Mucosa of descending colon (tissue), 3 donors: ENCODE results near the gene CDHR1. TPM values are rescaled to one million over a fixed set of nuclear protein-coding genes. Genes with fewer than 3 reads are reported as not detected.

Experiments used
- ATAC-seq: fragments of 200-7000 bp; cut with Tn5 transposase; one replicate; pipeline ENCODE4 v1.9.1; 2020; ENCODE audit warnings: mild to moderate bottlenecking, moderate library complexity
- DNase-seq, 3 donors: peaks; one replicate each; pipeline ENCODE4 v3.0.0-alpha.2; 2020
- H3K36me3 ChIP-seq: fragments of 200-600 bp; one replicate; pipeline ENCODE4 v1.8.0; 2021; ENCODE audit warnings: low read depth, mild to moderate bottlenecking
- H3K4me1 ChIP-seq: fragments of 200-600 bp; one replicate; pipeline ENCODE4 v1.8.0; 2021; ENCODE audit warnings: low read depth, mild to moderate bottlenecking
- H3K4me3 ChIP-seq: fragments of 200-600 bp; one replicate; pipeline ENCODE4 v1.8.0; 2021; ENCODE audit warnings: mild to moderate bottlenecking
- H3K9me3 ChIP-seq: fragments of 200-600 bp; one replicate; pipeline ENCODE4 v1.8.0; 2021; ENCODE audit warnings: mild to moderate bottlenecking
- intact Hi-C, 2 donors: fragments of 100-400 bp; cut with DNase I in 1 of 2; cut with micrococcal nuclease in 1 of 2; formaldehyde crosslinking; loops; one replicate each; pipeline versions ENCODE4 v1.11.0 to v1.11.1; 2022; cut with DNase I, micrococcal nuclease
- total RNA-seq, 3 donors: library from RNA; stranded (reverse); fragmentation: NEBNext Ultra II Directional in 2 of 3; extraction: Animal tissue kit (Norgen Biotek cat#: 25700) in 2 of 3; gene quantifications; one replicate each; pipeline versions ENCODE4 v1.2.1 to v1.2.4, GENCODE V29; 2021 to 2023
- TF ChIP-seq, protein P1 (sequence below): fragments of 200-600 bp; IDR thresholded peaks from one replicate; pipeline ENCODE4 v1.8.0; 2022; ENCODE audit warnings: antibody characterized with exemption, mild to moderate bottlenecking
- donor health status: DM: no; HTN: no; CAD: no; lungs with moderate emphysema.
- donor health status: DM: no; HTN: no; CAD: no.
- donor health status: DM: no; HTN: yes; CAD: no.

CDHR1 gene
- total RNA-seq, 3 donors from 2014 or later: 39.6 to 169 (median 114) TPM

DNA sequence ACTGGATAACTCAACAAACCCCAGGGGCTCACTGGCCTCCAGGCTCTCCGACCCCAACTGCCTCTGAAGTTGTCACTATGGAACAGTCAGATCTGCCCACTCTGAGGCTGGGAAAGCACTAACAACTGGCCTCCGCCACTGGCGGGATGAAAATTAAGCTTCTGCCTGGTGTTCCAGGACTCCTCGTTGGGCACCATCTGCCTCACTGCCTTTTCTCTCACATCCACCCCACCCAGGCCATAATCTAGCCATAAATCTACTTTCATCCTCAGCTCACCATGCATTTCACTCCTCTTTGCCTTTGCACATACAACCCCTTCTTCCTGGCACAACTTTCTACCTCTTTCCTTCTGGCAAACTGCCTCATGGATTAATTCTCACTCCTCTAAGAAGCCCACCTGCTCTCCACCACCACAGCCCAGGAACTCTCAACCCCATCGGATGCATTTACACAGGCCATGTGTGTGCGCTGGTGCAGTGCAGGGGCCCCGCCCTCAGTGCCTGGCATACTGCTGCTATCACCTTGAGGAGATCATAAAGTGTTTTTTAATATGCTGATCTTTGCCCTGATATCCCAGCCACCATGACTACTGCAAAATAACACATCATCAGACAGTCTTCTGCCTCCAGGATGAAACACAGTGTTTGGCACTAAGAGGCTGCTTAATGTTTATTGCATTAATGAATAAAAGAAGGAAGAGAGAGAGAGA, 4.0 kb downstream of the CDHR1 start:
- intact Hi-C loops: no loop called here
- peak; percentile 84 to 87 (median 86) for DNase-seq
- Histone ChIP-seq H3K36me3 (no peaks in the 10 kb centered on the region), H3K4me3 (no peak overlapping the region), H3K9me3 (no peaks in the 10 kb centered on the region), H3K4me1 (peaks cover 52% of the 10 kb centered on the region)
- TF ChIP-seq, protein P1, sequence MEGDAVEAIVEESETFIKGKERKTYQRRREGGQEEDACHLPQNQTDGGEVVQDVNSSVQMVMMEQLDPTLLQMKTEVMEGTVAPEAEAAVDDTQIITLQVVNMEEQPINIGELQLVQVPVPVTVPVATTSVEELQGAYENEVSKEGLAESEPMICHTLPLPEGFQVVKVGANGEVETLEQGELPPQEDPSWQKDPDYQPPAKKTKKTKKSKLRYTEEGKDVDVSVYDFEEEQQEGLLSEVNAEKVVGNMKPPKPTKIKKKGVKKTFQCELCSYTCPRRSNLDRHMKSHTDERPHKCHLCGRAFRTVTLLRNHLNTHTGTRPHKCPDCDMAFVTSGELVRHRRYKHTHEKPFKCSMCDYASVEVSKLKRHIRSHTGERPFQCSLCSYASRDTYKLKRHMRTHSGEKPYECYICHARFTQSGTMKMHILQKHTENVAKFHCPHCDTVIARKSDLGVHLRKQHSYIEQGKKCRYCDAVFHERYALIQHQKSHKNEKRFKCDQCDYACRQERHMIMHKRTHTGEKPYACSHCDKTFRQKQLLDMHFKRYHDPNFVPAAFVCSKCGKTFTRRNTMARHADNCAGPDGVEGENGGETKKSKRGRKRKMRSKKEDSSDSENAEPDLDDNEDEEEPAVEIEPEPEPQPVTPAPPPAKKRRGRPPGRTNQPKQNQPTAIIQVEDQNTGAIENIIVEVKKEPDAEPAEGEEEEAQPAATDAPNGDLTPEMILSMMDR: no peak
- peak; percentile 74 for ATAC-seq

DNA sequence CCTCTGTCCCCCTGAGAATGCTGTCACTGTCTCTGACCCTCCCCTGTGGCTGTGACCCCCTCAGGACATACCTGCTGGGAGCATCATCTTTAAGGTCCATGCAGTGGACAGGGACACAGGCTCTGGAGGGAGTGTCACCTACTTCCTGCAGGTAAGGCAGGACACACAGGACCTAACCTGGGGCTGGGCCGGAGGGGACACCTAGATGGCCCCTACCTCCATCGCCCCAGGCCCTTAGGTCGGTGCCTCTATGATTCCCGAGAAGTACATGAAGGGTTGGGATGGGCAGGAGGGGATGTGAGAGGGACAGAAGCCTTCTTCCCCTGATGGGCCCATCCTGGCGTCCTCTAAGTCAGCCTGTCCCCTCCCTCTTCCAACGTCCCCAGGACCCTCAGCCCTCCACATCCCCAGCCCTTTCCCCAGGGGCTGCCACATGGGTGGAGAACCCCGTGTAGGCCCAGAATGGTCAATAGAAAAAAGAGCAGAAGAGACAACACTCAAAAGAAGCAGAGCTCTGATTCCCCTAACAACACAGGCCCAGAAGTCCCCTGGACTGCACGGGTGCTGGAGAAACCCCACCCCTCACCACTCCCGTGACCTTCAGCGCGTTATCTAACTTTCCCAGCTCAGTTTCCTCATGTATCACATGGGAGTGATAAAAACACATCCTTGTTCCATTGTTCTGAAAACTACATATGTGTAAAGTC, 6.4 kb downstream of the CDHR1 start:
- Histone ChIP-seq H3K9me3 (no peaks in the 10 kb centered on the region), H3K4me1 (peaks cover 50% of the 10 kb centered on the region), H3K4me3 (no peak overlapping the region), H3K36me3 (no peaks in the 10 kb centered on the region)
- peak; percentile 72 to 85 (median 77) for DNase-seq
- TF ChIP-seq, protein P1: no peak
- peak; percentile 66 for ATAC-seq
- intact Hi-C loops: loop anchor here (10.0 kb wide), 2 partner anchors 46 to 56 kb away; no protein-coding TSS in a partner anchor

DNA sequence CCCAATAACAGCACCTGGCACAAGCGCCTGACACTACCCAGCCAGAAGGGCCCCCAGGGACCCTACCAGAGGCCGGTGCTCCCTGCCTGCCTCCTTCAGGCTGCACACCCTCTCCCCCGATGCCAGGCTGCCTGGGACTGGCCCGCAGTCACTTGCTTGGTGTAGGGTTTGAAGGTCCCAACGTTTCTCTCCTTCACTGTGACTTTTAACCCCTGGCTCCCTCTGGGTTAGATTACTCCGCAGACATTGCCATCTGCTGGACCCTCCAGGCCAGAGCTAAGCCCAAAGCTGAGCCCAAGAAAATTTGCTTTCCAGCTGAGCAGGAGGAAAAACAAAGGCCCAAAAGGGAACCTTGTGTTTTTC, 6.9 kb downstream of the CDHR1 start:
- no peak for DNase-seq
- TF ChIP-seq, protein P1: no peak
- Histone ChIP-seq H3K4me3 (no peak overlapping the region), H3K4me1 (peaks cover 44% of the 10 kb centered on the region), H3K9me3 (no peaks in the 10 kb centered on the region), H3K36me3 (no peaks in the 10 kb centered on the region)
- intact Hi-C loops: loop anchor here (10.0 kb wide), 2 partner anchors 46 to 56 kb away; no protein-coding TSS in a partner anchor
- ATAC-seq: peak; percentile 14

DNA sequence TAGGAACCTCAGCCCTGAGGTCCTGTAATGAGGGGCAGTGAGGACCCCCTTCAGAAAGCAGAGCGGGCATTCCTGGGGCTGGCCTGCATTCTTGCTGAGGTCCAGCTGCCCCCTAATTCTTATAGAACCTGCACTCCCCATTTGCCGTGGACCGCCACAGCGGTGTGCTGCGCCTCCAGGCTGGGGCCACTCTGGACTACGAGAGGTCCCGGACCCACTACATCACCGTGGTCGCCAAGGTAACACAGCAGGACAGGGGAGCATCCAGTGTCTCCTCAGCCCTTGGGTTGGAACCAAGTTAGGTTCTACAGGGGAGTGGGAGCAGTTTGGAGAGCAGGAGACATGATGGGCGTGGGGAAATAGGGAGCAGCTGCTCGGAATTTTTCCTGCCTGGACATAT, 7.3 kb downstream of the CDHR1 start:
- no peak for DNase-seq

DNA sequence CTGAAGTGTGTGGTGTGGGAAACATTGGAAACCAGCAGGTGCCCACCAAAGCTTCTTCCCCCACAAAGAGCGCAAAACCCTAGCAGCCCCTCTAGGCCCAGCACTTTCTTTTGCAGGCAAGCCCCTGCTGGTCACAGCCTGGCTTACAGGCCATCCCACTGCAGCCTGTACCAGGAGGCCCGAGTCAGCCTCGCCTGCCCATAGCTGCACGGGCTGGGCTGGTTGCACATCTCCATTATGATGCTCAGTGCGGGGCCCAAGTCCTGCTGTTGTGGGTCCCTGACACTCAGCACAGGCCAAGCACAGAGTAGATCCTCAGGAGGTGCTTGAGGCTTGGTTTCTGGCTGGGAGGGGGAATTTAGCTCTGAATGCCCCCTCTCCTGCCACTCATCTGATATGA, 8.0 kb downstream of the CDHR1 start:
- TF ChIP-seq, protein P1: no peak
- Histone ChIP-seq H3K4me3 (no peak overlapping the region), H3K36me3 (no peaks in the 10 kb centered on the region), H3K9me3 (no peaks in the 10 kb centered on the region), H3K4me1 (peaks cover 33% of the 10 kb centered on the region)
- DNase-seq (no peak), ATAC-seq (no peak)
- intact Hi-C loops: loop anchor here (10.0 kb wide), 2 partner anchors 48 to 58 kb away; no protein-coding TSS in a partner anchor

More for the DNA sequence above, 7.3 kb downstream of the CDHR1 start:
- no peak overlapping the region for H3K4me3 ChIP-seq
- intact Hi-C loops: loop anchor here (10.0 kb wide), 2 partner anchors 47 to 57 kb away; no protein-coding TSS in a partner anchor
- no peaks in the 10 kb centered on the region for H3K9me3 ChIP-seq
- ATAC-seq: no peak
- no peaks in the 10 kb centered on the region for H3K36me3 ChIP-seq
- H3K4me1 ChIP-seq: peaks cover 40% of the 10 kb centered on the region
- TF ChIP-seq, protein P1: no peak
